GM18907 (cell line): Measurements from ENCODE around the gene SIMC1.
"Not testable (repeated sequence)": the region's sequence is repeated elsewhere in the genome, so short reads cannot be mapped to it uniquely, and the experiment has no call there.

Experiments
- ATAC-seq: cut with Tn5 transposase; IDR thresholded peaks from one replicate; pipeline ENCODE4 v1.9.1; 2021; ENCODE audit warnings: mild to moderate bottlenecking, moderate library complexity; ENCODE audit not compliant: unreplicated experiment

Gene SIMC1

GRCh38 chr5:176237971-176238644 lies at the start of gene SIMC1:
Gene SIMC1 (plus strand): TSS chr5:176238424. CDS start chr5:176238509, 85 bp downstream.
- peak; percentile 60 for ATAC-seq

GRCh38 chr5:176188506-176189193 lies 49.6 kb upstream of the SIMC1 start:
- ATAC-seq, result no peak

- ATAC-seq, result no peak
These were observed 48.4 kb upstream of the SIMC1 start for GRCh38 chr5:176189857-176190256.

GRCh38 chr5:176190886-176191755 lies 47.1 kb upstream of the SIMC1 start:
- ATAC-seq, result no peak

- ATAC-seq, result no peak
These were observed 46.0 kb upstream of the SIMC1 start for GRCh38 chr5:176192094-176192721.

GRCh38 chr5:176192722-176193117 lies 45.5 kb upstream of the SIMC1 start:
- not testable (repeated sequence) for ATAC-seq

GRCh38 chr5:176193636-176194035 lies 44.6 kb upstream of the SIMC1 start:
- ATAC-seq, result not testable (repeated sequence)

GRCh38 chr5:176194238-176195083 lies 43.8 kb upstream of the SIMC1 start:
- not testable (repeated sequence) for ATAC-seq

- not testable (repeated sequence) for ATAC-seq
These were observed 43.2 kb upstream of the SIMC1 start for GRCh38 chr5:176195084-176195413.

GRCh38 chr5:176195487-176196207 lies 42.6 kb upstream of the SIMC1 start:
- peak; percentile 38 for ATAC-seq

- ATAC-seq, result not testable (repeated sequence)
These were observed 41.4 kb upstream of the SIMC1 start for GRCh38 chr5:176196781-176197180.

- ATAC-seq, result not testable (repeated sequence)
These were observed 40.9 kb upstream of the SIMC1 start for GRCh38 chr5:176197234-176197858.

GRCh38 chr5:176198299-176198698 lies 39.9 kb upstream of the SIMC1 start:
- ATAC-seq, result not testable (repeated sequence)

GRCh38 chr5:176198991-176199733 lies 39.1 kb upstream of the SIMC1 start:
- ATAC-seq, result not testable (repeated sequence)

- ATAC-seq, result not testable (repeated sequence)
These were observed 38.3 kb upstream of the SIMC1 start for GRCh38 chr5:176199803-176200399.

GRCh38 chr5:176201811-176202210 lies 36.4 kb upstream of the SIMC1 start:
- no peak for ATAC-seq

- no peak for ATAC-seq
These were observed 35.1 kb upstream of the SIMC1 start for GRCh38 chr5:176203086-176203485.

GRCh38 chr5:176203535-176203934 lies 34.7 kb upstream of the SIMC1 start:
- not testable (repeated sequence) for ATAC-seq
